Choroid plexus epithelial cell (primary cell): ENCODE results near the gene AAGAB.

Experiments
- DNase-seq: peaks from one replicate; pipeline ENCODE4 v3.0.0-alpha.2; 2010; ENCODE audit warnings: low read depth
- H3K4me3 ChIP-seq: 2 replicates; pipeline ENCODE4 v1.5.1; 2011; ENCODE audit warnings: low read depth, mild to moderate bottlenecking, control low read depth, low read length, moderate library complexity
- CTCF ChIP-seq: conservative IDR thresholded peaks from 2 replicates; pipeline ENCODE4 v1.5.1; 2011; ENCODE audit warnings: low read depth, mild to moderate bottlenecking, control low read depth, inconsistent platforms, low read length, moderate library complexity

Gene AAGAB

GRCh38 chr15:67207555-67208207 lies 46.8 kb downstream of the AAGAB start:
- H3K4me3 ChIP-seq = no peak overlapping the region
- no peak for TF ChIP-seq CTCF
- no peak for DNase-seq

GRCh38 chr15:67202991-67203390 lies 51.5 kb downstream of the AAGAB start:
- H3K4me3 ChIP-seq = no peak overlapping the region
- TF ChIP-seq CTCF = no peak
- DNase-seq = no peak

GRCh38 chr15:67202091-67202490 lies 52.4 kb downstream of the AAGAB start:
- DNase-seq = no peak
- no peak overlapping the region for H3K4me3 ChIP-seq
- no peak for TF ChIP-seq CTCF

GRCh38 chr15:67201136-67201535 lies 53.3 kb downstream of the AAGAB start:
- no peak for TF ChIP-seq CTCF
- peak; percentile 47 for DNase-seq
- no peak overlapping the region for H3K4me3 ChIP-seq

- TF ChIP-seq CTCF = no peak
- peak; percentile 63 for DNase-seq
- H3K4me3 ChIP-seq = no peak overlapping the region
Observed at GRCh38 chr15:67199881-67200763, 54.3 kb downstream of the AAGAB start.

GRCh38 chr15:67199391-67199790 lies 55.1 kb downstream of the AAGAB start:
- H3K4me3 ChIP-seq = no peak overlapping the region
- peak; percentile 30 for DNase-seq
- no peak for TF ChIP-seq CTCF
